Gastroesophageal sphincter (tissue), 4 donors: ENCODE results near the gene NUP107. TPM values are rescaled to one million over a fixed set of nuclear protein-coding genes. Genes with fewer than 3 reads are reported as not detected.

ENCODE experiments used
- ATAC-seq: fragments of 150-250 bp; one replicate; pipeline ENCODE4 v1.9.1; 2016; ENCODE audit warnings: mild to moderate bottlenecking, moderate library complexity
- H3K27ac ChIP-seq, 4 donors: fragments of 200-600 bp; sonication (generic) in 3 of 4; 1 replicate in 3 of 4; 2 replicates in 1 of 4; pipeline ENCODE4 v1.5.1; 2016 to 2019
- H3K27me3 ChIP-seq: fragments of 200-600 bp; sonication (generic); one replicate; pipeline ENCODE4 v1.5.1; 2019
- H3K36me3 ChIP-seq, 2 donors: fragments of 200-600 bp; sonication (generic); one replicate each; pipeline ENCODE4 v1.5.1; 2019; ENCODE audit warnings: control low read depth in 1 of 2
- H3K4me1 ChIP-seq, 3 donors: fragments of 200-600 bp; sonication (generic); 1 replicate in 2 of 3; 2 replicates in 1 of 3; pipeline ENCODE4 v1.5.1; 2016 to 2019; ENCODE audit warnings: control low read depth in 2 of 3
- H3K4me3 ChIP-seq, 2 donors: fragments of 200-600 bp; sonication (generic); one replicate each; pipeline ENCODE4 v1.5.1; 2019; ENCODE audit warnings: mild to moderate bottlenecking in 1 of 2, moderate library complexity in 1 of 2
- H3K9me3 ChIP-seq, 3 donors: fragments of 200-600 bp; sonication (generic); one replicate each; pipeline ENCODE4 v1.5.1; 2017 to 2019; ENCODE audit warnings: control low read depth in 2 of 3
- EP300 ChIP-seq: sonication (generic); formaldehyde crosslinking; IDR thresholded peaks from one replicate; pipeline ENCODE4 v1.6.1; 2017; ENCODE audit warnings: antibody characterized with exemption, mild to moderate bottlenecking
- POLR2A ChIP-seq, 2 donors: fragments of 450-650 bp; IDR thresholded peaks; one replicate each; pipeline ENCODE4 v1.6.1; 2017; ENCODE audit warnings: antibody characterized with exemption in 2 of 2, mild to moderate bottlenecking in 2 of 2, moderate library complexity in 1 of 2
- POLR2AphosphoS5 ChIP-seq: sonication (generic); formaldehyde crosslinking; IDR thresholded peaks from one replicate; pipeline ENCODE4 v1.6.1; 2017; ENCODE audit warnings: antibody characterized with exemption
- WGBS, 2 donors: methylation state at CpG; one replicate each; pipeline ENCODE4 v1.1.5; 2018; ENCODE audit warnings: low coverage in 1 of 2; 5-methylcytosine and 5-hydroxymethylcytosine counted together
- total RNA-seq, 4 donors: library from RNA; depleted of rRNA; stranded (reverse); fragments of >200 nt; gene quantifications; one replicate each; pipeline ENCODE4 v1.1.0, GENCODE V29; 2016
- TF ChIP-seq, protein P1 (sequence below), 4 experiments: fragments of 200-600 bp in 2 of 4; fragments of 450-650 bp in 2 of 4; sonication (generic) in 1 of 4; IDR thresholded peaks; one replicate each; pipeline ENCODE4 v1.5.1; 2017 to 2019; ENCODE audit warnings: antibody characterized with exemption in 4 of 4, mild to moderate bottlenecking in 2 of 4, moderate library complexity in 2 of 4

The NUP107 gene
- total RNA-seq, 4 donors from 2014 or later, result 28.4 to 46.7 (median 29.5) TPM

- ATAC-seq, result no peak
- no peaks in the 10 kb centered on the region for H3K27me3 ChIP-seq
- no peak overlapping the region for H3K27ac ChIP-seq
- no peak overlapping the region for H3K4me3 ChIP-seq
- TF ChIP-seq POLR2A (IDR thresholded peaks at IDR 0.05), result no peak
- TF ChIP-seq EP300, result no peak
- TF ChIP-seq, protein P1, sequence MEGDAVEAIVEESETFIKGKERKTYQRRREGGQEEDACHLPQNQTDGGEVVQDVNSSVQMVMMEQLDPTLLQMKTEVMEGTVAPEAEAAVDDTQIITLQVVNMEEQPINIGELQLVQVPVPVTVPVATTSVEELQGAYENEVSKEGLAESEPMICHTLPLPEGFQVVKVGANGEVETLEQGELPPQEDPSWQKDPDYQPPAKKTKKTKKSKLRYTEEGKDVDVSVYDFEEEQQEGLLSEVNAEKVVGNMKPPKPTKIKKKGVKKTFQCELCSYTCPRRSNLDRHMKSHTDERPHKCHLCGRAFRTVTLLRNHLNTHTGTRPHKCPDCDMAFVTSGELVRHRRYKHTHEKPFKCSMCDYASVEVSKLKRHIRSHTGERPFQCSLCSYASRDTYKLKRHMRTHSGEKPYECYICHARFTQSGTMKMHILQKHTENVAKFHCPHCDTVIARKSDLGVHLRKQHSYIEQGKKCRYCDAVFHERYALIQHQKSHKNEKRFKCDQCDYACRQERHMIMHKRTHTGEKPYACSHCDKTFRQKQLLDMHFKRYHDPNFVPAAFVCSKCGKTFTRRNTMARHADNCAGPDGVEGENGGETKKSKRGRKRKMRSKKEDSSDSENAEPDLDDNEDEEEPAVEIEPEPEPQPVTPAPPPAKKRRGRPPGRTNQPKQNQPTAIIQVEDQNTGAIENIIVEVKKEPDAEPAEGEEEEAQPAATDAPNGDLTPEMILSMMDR (IDR thresholded peaks at IDR 0.05), result no peak
- TF ChIP-seq POLR2AphosphoS5, result no peak
- H3K36me3 ChIP-seq, result no peaks in the 10 kb centered on the region
- whole genome bisulfite sequencing, 2 donors, result 95 to 100% methylated on average over 2 to 5 of the region's 7 CpGs
- H3K9me3 ChIP-seq, result no peaks in the 10 kb centered on the region
- H3K4me1 ChIP-seq, result no peaks in the 10 kb centered on the region
These were observed 88.4 kb downstream of the NUP107 start for GRCh38 chr12:68775121-68775630.

DNA sequence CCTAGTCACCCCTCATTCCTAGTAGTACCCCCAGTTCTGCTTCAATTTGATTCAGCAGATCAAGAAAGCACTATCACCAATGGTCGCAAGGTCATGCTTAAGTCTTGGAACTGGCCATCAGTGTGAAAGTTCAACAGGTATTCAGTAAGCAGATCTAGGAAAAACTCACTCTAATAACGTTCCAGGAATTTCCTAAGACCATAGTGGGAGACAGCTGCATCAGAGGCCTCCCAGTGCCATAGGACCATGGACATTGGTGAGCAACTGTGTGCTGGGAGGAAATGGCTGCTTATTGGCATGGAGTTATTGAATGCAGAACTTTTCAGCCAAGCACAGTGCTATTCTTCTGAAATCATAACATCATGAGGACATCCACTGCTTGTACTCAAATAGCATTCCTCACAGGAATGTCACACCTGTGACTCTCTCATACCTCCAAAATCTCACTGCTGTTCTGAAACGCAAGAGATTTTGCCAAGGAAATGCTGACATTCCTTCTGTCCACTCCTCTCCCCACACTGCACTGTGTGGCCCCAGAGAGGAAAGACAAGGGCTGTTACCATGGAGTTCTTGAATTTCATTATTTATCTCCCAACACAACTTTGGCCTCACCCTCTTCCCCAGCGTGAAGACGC is 90.3 kb downstream of the NUP107 start:
- TF ChIP-seq POLR2A (IDR thresholded peaks at IDR 0.05) (no peak), EP300 (no peak), POLR2AphosphoS5 (no peak)
- TF ChIP-seq, protein P1 (IDR thresholded peaks at IDR 0.05), result no peak
- H3K4me1 ChIP-seq, result no peaks in the 10 kb centered on the region
- ATAC-seq, result no peak
- H3K27ac ChIP-seq, result no peak overlapping the region
- H3K4me3 ChIP-seq, result no peak overlapping the region
- no peaks in the 10 kb centered on the region for H3K27me3 ChIP-seq
- H3K9me3 ChIP-seq, result no peaks in the 10 kb centered on the region
- 86 to 91% methylated on average over 4 to 5 of the region's 5 CpGs for WGBS, 2 donors
- no peaks in the 10 kb centered on the region for H3K36me3 ChIP-seq

- TF ChIP-seq, protein P1 (IDR thresholded peaks at IDR 0.05), result no peak
- TF ChIP-seq POLR2A (IDR thresholded peaks at IDR 0.05) (no peak), EP300 (no peak), POLR2AphosphoS5 (no peak)
- H3K36me3 ChIP-seq, result peaks cover 0 to 3% of the 10 kb centered on the region in 2 donors
- no peak overlapping the region for H3K27ac ChIP-seq
- ATAC-seq, result no peak
- no peaks in the 10 kb centered on the region for H3K27me3 ChIP-seq
- H3K4me3 ChIP-seq, result no peak overlapping the region
- no peaks in the 10 kb centered on the region for H3K4me1 ChIP-seq
- no peaks in the 10 kb centered on the region for H3K9me3 ChIP-seq
These were observed 92.5 kb downstream of the NUP107 start for GRCh38 chr12:68779280-68779679.

DNA sequence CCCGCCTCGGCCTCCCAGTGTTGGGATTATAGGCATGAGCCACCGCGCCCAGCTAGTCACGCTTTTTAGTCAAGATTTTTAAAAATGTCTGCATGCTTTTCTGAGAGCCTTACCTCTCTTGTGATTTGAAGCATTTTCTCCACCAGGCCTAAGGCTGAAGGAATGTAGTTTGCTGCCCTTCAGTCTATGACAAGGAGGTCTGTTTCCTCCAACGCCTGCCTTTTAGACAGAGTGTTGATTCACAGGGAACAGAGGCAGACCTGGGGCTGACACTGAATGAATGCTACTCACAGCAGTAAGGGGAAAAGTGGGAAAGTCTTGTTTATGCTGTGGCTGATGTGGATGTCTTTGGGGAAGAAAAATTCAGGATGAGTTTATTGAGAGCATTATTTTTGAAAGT is 94.0 kb downstream of the NUP107 start:
- H3K9me3 ChIP-seq, result no peaks in the 10 kb centered on the region
- no peaks in the 10 kb centered on the region for H3K27me3 ChIP-seq
- no peak for TF ChIP-seq EP300
- no peak for TF ChIP-seq POLR2A (IDR thresholded peaks at IDR 0.05)
- TF ChIP-seq POLR2AphosphoS5, result no peak
- TF ChIP-seq, protein P1 (IDR thresholded peaks at IDR 0.05), result no peak
- no peaks in the 10 kb centered on the region for H3K4me1 ChIP-seq
- ATAC-seq, result no peak
- peak overlapping the region in 1 of 4 donors; percentile 25 for H3K27ac ChIP-seq
- no peak overlapping the region for H3K4me3 ChIP-seq
- 83% methylated on average over 2 of the region's 6 CpGs; no CpG with 5 or more reads in 1 of the 2 donors for WGBS, 2 donors
- H3K36me3 ChIP-seq, result peaks cover 0 to 3% of the 10 kb centered on the region in 2 donors

DNA sequence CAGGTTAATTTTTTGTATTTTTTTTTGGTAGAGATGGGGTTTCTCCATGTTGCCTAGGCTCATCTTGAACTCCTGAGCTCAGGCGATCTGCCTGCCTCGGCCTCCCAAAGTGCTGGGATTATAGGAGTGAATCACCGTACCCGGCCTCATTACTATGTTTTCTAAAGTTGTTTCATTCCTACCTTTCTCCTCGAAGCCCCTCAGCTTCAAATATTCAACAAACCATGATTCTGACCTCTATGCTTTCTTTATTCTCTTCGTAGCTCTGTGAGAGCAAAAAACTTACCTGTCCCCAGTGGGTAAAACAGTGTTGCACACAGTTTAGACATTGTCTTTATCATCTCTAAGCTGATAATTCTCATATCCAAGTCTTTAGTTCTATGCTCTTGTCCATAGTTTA is 95.0 kb downstream of the NUP107 start:
- 93 to 100% methylated on average over 5 to 6 of the region's 6 CpGs for WGBS, 2 donors

More for the DNA sequence above, 95.0 kb downstream of the NUP107 start:
- no peak overlapping the region for H3K4me3 ChIP-seq
- TF ChIP-seq POLR2A (IDR thresholded peaks at IDR 0.05), result no peak
- no peak for TF ChIP-seq POLR2AphosphoS5
- TF ChIP-seq EP300, result no peak
- TF ChIP-seq, protein P1 (IDR thresholded peaks at IDR 0.05), result no peak
- H3K27me3 ChIP-seq, result no peaks in the 10 kb centered on the region
- peaks cover 0 to 2% (median 0%) of the 10 kb centered on the region in 3 donors for H3K4me1 ChIP-seq
- no peak for ATAC-seq
- H3K9me3 ChIP-seq, result no peaks in the 10 kb centered on the region
- peaks cover 0 to 3% of the 10 kb centered on the region in 2 donors for H3K36me3 ChIP-seq
- no peak overlapping the region for H3K27ac ChIP-seq
